CD4-positive, alpha-beta T cell treated with Interleukin-4 for 1 hour (primary cell): ENCODE results near the gene KRTAP12-3.
"Not testable (repeated sequence)": the region's sequence is repeated elsewhere in the genome, so short reads cannot be mapped to it uniquely, and the experiment has no call there.

Source experiments
- DNase-seq, 2 donors: peaks; one replicate each; pipeline ENCODE4 v3.0.0-alpha.2; 2020 to 2022

KRTAP12-3 gene

DNA sequence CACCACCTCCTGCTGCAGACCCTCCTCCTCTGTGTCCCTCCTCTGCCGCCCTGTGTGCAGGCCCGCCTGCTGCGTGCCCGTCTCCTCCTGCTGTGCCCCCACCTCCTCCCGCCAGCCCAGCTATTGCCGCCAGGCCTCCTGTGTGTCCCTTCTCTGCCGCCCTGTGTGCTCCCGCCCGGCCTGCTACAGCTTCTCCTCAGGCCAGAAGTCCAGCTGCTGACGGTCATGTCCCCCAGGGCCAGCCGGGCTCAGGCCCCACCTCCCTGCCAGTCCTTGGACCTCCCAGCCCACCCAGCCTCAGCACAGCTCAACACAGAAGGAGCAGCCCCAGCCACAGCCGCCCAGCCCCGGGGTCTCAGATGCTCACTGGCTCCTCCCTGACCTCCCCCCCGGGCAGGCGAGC, 29.9 kb upstream of the KRTAP12-3 start:
- not testable (repeated sequence) for DNase-seq

DNA sequence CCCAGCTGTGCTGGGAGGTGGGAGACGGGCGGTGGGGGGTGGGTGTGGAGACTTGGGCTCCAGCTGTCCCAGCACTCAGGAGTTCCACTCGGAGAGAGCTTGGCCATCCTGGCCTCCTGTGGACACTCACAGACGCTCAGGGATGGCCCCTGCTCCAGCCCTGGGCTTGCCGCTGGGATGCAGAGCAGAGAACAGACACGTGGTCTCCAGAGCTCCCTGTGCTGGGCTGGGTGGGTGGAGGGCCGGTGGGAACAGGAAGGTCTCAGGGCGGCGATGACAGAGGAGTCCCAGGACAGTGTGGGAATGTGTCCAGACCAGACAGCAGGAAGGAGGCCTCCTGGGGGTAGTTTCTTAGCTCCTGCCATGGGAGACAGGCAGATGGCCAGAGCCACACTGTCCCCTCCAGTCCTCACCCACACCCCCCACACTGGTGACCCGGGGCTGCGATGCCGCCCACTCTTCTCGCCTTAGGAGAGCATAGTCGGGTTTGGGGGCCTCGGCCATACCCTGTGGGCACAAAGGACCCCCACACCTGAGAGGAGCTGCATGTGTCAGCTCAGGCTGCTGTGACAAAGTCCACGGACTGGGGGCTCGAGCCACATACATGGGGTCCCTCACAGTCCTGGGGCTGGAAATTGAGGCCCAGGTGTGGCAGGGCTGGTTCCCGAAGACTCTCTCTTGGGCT, 28.9 kb upstream of the KRTAP12-3 start:
- DNase-seq = no peak

DNA sequence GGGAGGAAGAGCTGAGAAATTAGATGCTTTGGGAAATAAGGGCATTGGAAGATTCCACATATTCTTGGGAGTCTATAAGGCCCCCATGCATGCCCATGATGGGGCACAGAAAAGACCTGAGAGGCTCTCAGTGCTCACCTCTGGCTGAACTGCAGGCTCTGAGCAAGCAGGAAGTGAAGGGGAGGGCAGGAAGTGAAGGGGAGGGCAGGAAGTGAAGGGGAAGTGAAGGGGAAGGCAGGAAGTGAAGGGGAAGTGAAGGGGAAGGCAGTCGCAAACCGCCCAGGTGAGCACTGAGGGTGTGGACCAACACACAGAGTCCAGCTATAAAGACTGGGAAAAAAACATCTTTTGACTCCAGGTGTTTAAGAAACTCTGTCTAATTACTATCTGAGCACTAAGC, 27.3 kb upstream of the KRTAP12-3 start:
- DNase-seq = peak; percentile 26 to 36

DNA sequence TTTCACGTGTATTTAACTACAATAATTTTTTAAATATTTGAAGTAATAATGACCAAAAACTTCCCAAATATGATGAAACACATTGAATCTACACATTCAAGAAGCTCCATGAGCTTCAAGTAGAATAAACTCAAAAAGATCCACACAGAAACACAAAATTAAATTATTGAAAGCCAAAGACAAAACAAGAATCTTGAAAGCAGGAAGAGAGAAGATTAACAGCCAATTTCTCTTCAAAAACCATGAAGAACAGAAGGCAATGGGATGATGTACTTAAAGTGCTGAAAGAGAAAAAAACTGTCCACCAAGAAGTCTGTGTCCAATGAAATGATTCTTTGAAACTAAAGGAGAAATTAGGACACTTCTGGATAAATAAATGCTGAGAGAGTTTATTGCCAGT, 25.7 kb upstream of the KRTAP12-3 start:
- no peak for DNase-seq

DNA sequence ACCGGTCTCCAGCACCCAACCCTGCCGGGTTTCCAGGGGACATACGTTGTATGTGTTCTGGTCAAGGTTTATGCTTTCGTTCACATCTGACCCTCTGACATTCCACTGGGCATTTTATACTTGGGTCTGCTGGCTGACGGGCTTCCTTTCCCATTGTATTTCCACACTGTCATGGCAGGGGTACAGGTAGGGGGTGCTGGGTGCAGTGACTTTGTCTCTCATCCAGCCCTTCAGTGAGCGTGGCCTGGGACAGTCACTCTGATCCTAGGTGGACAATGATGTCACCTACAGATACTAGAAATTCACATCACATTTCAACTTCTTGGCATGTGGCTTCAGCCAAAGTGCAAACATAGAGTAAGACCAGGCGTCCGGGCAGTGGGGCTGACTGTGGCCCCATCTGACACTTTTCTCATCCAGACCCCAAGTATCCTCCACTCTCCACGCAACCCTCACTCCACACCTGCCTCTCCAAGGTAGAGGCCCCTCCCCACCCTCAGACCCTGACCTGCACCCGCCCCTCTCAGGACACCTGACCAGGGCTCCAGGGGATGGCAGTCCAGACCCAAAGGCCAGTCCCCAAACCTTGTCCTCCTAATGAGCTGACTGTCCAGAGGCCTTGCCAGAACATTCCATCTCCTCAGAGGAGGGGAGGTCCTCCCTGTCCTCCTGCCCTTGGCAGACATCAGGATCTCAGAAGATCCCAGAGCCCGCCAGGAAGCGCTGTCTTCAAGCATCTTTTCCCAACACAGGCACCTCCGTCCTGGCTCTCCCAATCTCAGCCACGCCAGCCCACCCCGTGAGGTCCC, 21.3 kb upstream of the KRTAP12-3 start:
- no peak for DNase-seq

- no peak for DNase-seq
Observed at GRCh38 chr21:44637018-44637850, 20.5 kb upstream of the KRTAP12-3 start, which contains the start of gene KRTAP10-10. TSS of gene KRTAP10-10 (plus strand) at chr21:44637356. CDS start at chr21:44637418, 62 bp downstream.

DNA sequence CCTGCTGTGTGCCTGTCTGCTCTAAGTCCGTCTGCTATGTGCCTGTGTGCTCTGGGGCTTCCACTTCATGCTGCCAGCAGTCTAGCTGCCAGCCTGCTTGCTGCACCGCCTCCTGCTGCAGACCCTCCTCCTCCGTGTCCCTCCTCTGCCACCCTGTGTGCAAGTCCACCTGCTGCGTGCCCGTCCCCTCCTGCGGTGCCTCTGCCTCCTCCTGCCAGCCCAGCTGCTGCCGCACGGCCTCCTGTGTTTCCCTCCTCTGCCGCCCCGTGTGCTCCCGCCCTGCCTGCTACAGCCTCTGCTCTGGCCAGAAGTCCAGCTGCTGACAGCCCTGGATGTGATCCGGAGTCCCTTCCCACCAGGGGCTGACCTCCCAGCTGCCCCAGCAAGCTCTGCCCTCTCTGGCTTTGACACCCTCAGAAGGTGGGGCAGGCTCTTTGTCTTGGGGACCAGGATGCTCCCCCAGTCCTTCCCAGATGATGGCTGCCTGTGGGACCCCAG, 19.8 kb upstream of the KRTAP12-3 start:
- DNase-seq = not testable (repeated sequence)

DNA sequence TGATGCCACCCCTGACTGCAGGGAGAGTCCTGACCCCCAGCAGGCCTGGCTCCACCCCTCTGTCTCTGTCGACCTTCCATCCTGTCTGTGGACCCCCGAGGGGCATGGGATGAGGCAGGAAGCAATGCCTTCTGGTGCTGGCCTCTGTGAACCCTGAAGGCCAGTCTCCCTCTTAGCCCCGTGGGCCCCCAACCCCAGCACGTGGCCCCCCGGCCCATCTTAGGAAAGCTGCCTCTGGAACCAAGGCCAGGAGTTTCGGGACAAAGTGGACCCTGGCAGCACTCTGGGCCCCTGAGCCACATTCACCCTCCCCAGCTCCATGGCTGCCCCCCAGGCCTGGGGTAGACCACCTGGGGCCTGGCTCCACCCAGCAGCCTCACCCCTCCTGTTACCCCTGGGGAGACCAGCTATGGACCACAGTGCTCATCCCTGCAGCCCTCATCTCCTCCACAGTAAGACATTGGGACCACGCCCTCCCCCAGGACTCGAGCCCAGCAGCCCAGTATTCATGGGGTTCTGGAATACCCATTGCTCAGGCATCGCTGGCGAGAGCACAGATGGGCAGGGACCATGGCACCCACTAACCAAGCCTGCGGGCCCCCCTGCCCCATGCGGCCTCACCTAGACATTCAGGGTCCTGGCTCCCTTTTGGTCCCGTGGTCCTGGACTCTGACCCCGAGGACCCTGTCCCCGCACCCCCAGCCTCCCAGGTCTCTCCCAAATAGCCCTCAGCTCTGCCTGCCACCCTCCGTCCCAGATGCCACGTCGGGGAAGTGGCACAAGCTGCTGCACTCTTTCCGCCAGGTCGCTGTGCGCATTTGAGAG, 19.0 kb upstream of the KRTAP12-3 start:
- DNase-seq = not testable (repeated sequence)

DNA sequence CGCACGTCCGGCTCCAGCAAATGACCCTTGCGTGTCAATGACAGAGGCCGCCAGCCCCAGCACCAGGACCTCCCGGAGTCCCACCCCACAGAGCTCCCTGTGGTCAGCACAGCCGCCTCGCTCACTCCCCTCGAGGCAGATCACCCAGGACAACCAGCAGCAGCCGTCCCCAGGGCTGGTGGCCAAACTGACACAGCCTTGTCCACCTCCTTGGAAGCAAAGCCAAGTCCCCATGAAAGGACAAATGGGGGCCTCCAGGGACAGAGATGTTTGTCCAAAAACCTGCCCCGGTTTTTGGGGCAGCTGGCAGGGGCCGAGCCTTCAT, 18.4 kb upstream of the KRTAP12-3 start:
- DNase-seq = no peak

- DNase-seq = no peak
Observed at GRCh38 chr21:44640761-44641160, 17.0 kb upstream of the KRTAP12-3 start.

- no peak for DNase-seq
Observed at GRCh38 chr21:44643741-44644310, 13.9 kb upstream of the KRTAP12-3 start.

GRCh38 chr21:44644878-44645277, 12.9 kb upstream of the KRTAP12-3 start:
- DNase-seq = no peak

- DNase-seq = not testable (repeated sequence)
Observed at GRCh38 chr21:44646366-44647221, 11.1 kb upstream of the KRTAP12-3 start, which contains the start of gene KRTAP10-11. TSS of gene KRTAP10-11 (plus strand) at chr21:44646414. CDS start at chr21:44646459, 45 bp downstream.

DNA sequence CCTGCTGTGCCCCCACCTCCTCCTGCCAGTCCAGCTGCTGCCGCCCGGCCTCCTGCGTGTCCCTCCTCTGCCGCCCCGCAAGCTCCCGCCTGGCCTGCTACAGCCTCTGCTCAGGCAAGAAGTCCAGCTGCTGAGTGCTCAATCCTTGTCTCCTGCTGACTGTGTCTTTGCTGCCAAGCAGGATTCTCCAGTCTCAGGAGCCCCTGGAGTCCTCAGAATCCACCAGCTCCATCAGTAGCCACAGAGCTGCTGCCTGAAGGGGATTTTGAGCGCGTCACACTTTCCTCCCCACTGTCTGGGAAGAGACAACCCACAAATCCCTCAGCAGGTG, 10.5 kb upstream of the KRTAP12-3 start:
- no peak for DNase-seq

DNA sequence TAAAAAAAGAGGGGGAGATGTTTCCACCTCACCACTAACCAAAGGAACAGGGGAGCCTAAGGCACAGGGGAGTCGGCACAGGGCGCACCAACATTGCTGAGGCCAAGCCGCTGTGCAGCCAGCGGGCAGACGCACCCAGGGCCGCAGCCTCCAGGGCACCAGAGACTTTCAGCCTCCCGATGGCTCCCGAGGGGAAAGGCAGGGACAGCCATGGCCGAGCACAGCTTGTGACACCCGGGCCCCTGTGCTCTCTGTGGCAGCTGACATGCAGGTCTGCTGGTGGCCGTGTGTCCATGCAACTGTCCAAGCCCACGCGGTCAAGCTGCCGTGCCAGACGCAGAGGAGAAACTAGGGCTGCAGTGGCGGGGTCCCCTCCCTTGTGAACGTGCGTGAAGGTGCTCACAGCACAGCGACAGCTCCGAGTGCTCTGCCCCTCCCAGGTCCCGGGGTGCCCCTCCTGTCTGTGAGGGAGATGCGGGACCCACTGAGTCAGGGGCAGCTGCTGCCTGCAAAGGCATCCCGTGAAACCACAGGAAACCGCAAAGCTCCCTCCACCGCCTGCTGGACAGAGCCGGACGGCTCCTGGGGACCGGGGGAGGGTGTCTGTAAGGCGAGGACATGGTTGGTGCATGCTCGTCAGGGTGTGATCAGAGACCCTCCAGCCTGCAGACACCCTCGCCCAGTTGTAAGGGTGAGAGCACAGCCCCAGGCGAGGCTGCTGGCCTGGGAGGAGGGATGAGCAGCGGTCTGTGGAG, 9.0 kb upstream of the KRTAP12-3 start:
- DNase-seq = no peak

DNA sequence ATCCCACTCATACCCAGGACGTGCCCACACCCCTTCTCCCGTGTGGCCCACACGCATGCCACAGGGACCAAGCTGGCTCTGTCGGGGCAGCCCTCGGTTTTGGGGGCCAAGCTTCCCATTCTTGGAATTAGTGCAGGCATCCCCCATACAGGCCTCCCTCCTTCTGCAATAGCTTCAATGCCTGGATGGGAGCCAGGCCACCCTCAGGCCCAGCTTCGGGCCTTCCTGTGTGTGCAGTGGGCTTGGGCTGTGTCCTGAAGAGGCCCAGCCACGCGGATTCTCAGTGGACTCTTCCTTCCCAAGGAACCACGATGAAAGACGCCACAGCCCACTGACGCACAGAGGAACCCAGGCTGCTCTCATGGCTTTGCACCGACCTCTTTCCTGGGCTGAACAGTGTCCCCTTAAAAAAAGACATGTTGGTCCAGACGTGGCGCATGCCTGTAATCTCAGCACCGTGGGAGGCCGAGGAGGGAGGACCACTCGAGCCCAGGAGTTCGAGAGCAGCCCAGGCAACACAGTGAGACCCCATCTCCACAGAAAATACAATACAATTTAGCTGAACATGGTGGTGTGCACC, 8.1 kb upstream of the KRTAP12-3 start:
- no peak for DNase-seq

GRCh38 chr21:44650265-44650972, 7.3 kb upstream of the KRTAP12-3 start:
- no peak for DNase-seq

DNA sequence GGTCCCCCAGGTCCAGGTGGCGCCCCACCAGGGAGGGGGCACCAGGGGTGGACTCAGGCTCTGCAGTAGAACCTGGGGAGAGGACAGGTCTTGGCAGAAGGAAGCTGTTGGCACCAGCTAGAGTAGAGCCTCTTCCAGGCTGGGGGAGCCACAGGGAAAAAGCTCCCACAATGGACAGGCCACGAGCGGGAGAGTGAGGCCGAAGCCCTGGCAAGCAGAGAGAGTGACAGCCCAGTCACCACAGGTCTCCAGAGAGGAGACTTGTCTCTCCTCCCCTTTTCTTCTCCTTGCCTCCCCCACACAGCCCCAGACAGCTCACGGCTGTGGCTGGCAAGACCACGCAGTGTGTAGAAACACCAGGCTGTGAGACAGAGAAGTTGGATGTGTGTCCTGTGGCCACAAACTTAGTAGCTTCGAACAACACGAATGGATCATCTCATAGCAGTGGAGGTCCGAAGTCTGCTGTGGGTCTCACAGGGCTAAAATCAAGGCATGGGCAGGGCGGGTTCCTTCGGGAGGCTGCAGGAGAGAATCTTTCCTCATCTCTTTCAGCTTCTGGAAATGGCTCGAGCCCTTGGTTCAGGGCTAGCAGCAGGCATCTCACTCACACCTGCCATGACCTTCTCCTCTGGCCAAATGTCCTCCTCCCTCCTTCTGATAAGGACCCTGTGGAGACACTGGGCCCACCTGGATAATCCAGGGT, 6.6 kb upstream of the KRTAP12-3 start:
- no peak for DNase-seq

- DNase-seq = no peak
Observed at GRCh38 chr21:44653123-44653522, 4.6 kb upstream of the KRTAP12-3 start.
